GM19240 (cell line): ENCODE measurements around the gene MAP2K7.

ENCODE experiments used
- DNase-seq: peaks from one replicate; pipeline ENCODE4 v3.0.0; 2011; ENCODE audit warnings: low spot score; ENCODE audit not compliant: insufficient read length

The MAP2K7 gene

GRCh38 chr19:7961920-7962626 is 58.4 kb downstream of the MAP2K7 start:
- DNase-seq: no peak

- no peak for DNase-seq
Observed at GRCh38 chr19:7962644-7963268, 59.1 kb downstream of the MAP2K7 start.

- DNase-seq: no peak
Observed at GRCh38 chr19:7963566-7963965, 59.9 kb downstream of the MAP2K7 start.
